ENCODE results near the gene EBF3.

Gene EBF3

DNA sequence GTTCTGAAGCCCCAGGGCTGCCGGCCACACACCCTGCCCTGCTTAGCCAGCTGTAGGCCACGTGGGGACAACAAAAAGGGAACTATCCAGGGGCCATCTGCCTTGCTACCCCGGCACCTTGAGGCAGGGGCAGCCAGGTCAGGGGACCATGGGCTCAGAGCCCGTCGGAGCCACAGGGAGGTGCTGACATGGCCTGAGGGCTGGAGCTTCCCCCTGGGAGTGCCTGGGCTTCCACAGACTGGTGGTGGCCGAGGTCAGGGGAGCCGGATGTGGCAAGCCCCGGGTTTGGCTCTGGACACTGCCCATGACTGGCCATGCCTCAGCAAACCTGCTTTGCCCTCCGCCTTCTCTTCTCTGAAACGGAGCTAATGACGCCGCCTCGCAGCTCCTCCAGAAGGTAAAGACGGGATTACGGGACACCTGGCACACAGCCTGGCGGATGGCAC is 178.5 kb downstream of the EBF3 start:
- Histone ChIP-seq H3K4me1 (ENCODE audit: control insufficient read depth, insufficient read depth, low read length, poor library complexity, severe bottlenecking) (no peaks in the 10 kb centered on the region), H3K4me3 (ENCODE audit: extremely low read depth, insufficient read depth, low read length, poor library complexity, severe bottlenecking) (no peak overlapping the region), H3K36me3 (ENCODE audit: control insufficient read depth, insufficient read depth, low read length) (no peaks in the 10 kb centered on the region), H3K27ac (ENCODE audit: low read depth, low read length, severe bottlenecking) (no peak overlapping the region), H3K9me3 (ENCODE audit: control insufficient read depth, low read length) (peaks cover 3% of the 10 kb centered on the region)
- 84 to 87% methylated on average over 14 to 16 of the region's 16 CpGs for WGBS, 2 experiments (ENCODE audit: insufficient coverage in 2 of 2)

Measured in mesodermal cell (in vitro differentiated cells).